ENCODE results near the gene TGFBI.

TGFBI gene

GRCh38 chr5:136055612-136056309 lies 27.0 kb downstream of the TGFBI start:
- Mint-ChIP-seq H3K9me3 (no peaks in the 10 kb centered on the region), H3K4me3 (no peak overlapping the region), H3K36me3 (no peaks in the 10 kb centered on the region), H3K4me1 (no peaks in the 10 kb centered on the region), H3K27ac (no peak overlapping the region), H3K27me3 (peaks cover 3% of the 10 kb centered on the region)
- no peak for DNase-seq
- CTCF ChIA-PET = no interaction called here

GRCh38 chr5:136056336-136056735 lies 27.5 kb downstream of the TGFBI start:
- H3K4me3 Mint-ChIP-seq = no peak overlapping the region
- no peaks in the 10 kb centered on the region for H3K9me3 Mint-ChIP-seq
- H3K36me3 Mint-ChIP-seq = no peaks in the 10 kb centered on the region
- no peak overlapping the region for H3K27ac Mint-ChIP-seq
- CTCF ChIA-PET = no interaction called here
- H3K27me3 Mint-ChIP-seq = peaks cover 3% of the 10 kb centered on the region
- no peak for DNase-seq
- no peaks in the 10 kb centered on the region for H3K4me1 Mint-ChIP-seq

- H3K4me3 Mint-ChIP-seq = no peak overlapping the region
- CTCF ChIA-PET = no interaction called here
- H3K27me3 Mint-ChIP-seq = peaks cover 3% of the 10 kb centered on the region
- no peaks in the 10 kb centered on the region for H3K9me3 Mint-ChIP-seq
- no peak overlapping the region for H3K27ac Mint-ChIP-seq
- DNase-seq = no peak
- no peaks in the 10 kb centered on the region for H3K4me1 Mint-ChIP-seq
- H3K36me3 Mint-ChIP-seq = no peaks in the 10 kb centered on the region
Observed at GRCh38 chr5:136056771-136057335, 28.1 kb downstream of the TGFBI start.

- CTCF ChIA-PET = no interaction called here
- Mint-ChIP-seq H3K27me3 (peaks cover 3% of the 10 kb centered on the region), H3K4me3 (no peak overlapping the region), H3K4me1 (no peaks in the 10 kb centered on the region), H3K9me3 (no peaks in the 10 kb centered on the region), H3K27ac (no peak overlapping the region), H3K36me3 (no peaks in the 10 kb centered on the region)
- DNase-seq = no peak
Observed at GRCh38 chr5:136057401-136058038, 28.7 kb downstream of the TGFBI start.

- DNase-seq = no peak
- H3K4me1 Mint-ChIP-seq = no peaks in the 10 kb centered on the region
- H3K9me3 Mint-ChIP-seq = no peaks in the 10 kb centered on the region
- no peak overlapping the region for H3K4me3 Mint-ChIP-seq
- CTCF ChIA-PET = no interaction called here
- no peaks in the 10 kb centered on the region for H3K36me3 Mint-ChIP-seq
- H3K27ac Mint-ChIP-seq = no peak overlapping the region
- H3K27me3 Mint-ChIP-seq = peaks cover 3% of the 10 kb centered on the region
Observed at GRCh38 chr5:136058039-136058971, 29.5 kb downstream of the TGFBI start.

GRCh38 chr5:136058972-136059354 lies 30.2 kb downstream of the TGFBI start:
- peaks cover 3% of the 10 kb centered on the region for H3K27me3 Mint-ChIP-seq
- no peaks in the 10 kb centered on the region for H3K36me3 Mint-ChIP-seq
- H3K4me1 Mint-ChIP-seq = no peaks in the 10 kb centered on the region
- CTCF ChIA-PET = no interaction called here
- no peaks in the 10 kb centered on the region for H3K9me3 Mint-ChIP-seq
- H3K27ac Mint-ChIP-seq = no peak overlapping the region
- no peak overlapping the region for H3K4me3 Mint-ChIP-seq
- no peak for DNase-seq

- no peaks in the 10 kb centered on the region for H3K36me3 Mint-ChIP-seq
- no peak overlapping the region for H3K27ac Mint-ChIP-seq
- H3K4me1 Mint-ChIP-seq = no peaks in the 10 kb centered on the region
- CTCF ChIA-PET = no interaction called here
- no peak for DNase-seq
- no peak overlapping the region for H3K4me3 Mint-ChIP-seq
- no peaks in the 10 kb centered on the region for H3K9me3 Mint-ChIP-seq
- H3K27me3 Mint-ChIP-seq = peaks cover 4% of the 10 kb centered on the region
Observed at GRCh38 chr5:136060963-136061362, 32.2 kb downstream of the TGFBI start.

GRCh38 chr5:136061630-136062365 lies 33.0 kb downstream of the TGFBI start:
- no peak overlapping the region for H3K27ac Mint-ChIP-seq
- no peaks in the 10 kb centered on the region for H3K9me3 Mint-ChIP-seq
- DNase-seq = no peak
- H3K27me3 Mint-ChIP-seq = peaks cover 4% of the 10 kb centered on the region
- no peaks in the 10 kb centered on the region for H3K4me1 Mint-ChIP-seq
- CTCF ChIA-PET = interaction anchor here (1.2 kb wide), 1 partner anchor 84 kb away, joined by 6 read pairs; no protein-coding TSS in a partner anchor
- H3K4me3 Mint-ChIP-seq = no peak overlapping the region
- H3K36me3 Mint-ChIP-seq = no peaks in the 10 kb centered on the region

- H3K27ac Mint-ChIP-seq = no peak overlapping the region
Observed at GRCh38 chr5:136062366-136063274, 33.8 kb downstream of the TGFBI start.

GRCh38 chr5:136063778-136064465 lies 35.1 kb downstream of the TGFBI start:
- Mint-ChIP-seq H3K4me3 (no peak overlapping the region), H3K27me3 (peaks cover 4% of the 10 kb centered on the region), H3K27ac (no peak overlapping the region), H3K4me1 (no peaks in the 10 kb centered on the region), H3K36me3 (no peaks in the 10 kb centered on the region), H3K9me3 (no peaks in the 10 kb centered on the region)
- CTCF ChIA-PET = interaction anchor here (1.3 kb wide), 1 partner anchor 118 kb away, joined by 4 read pairs; no protein-coding TSS in a partner anchor
- no peak for DNase-seq

More at GRCh38 chr5:136062366-136063274, 33.8 kb downstream of the TGFBI start:
- H3K4me3 Mint-ChIP-seq = no peak overlapping the region
- no peaks in the 10 kb centered on the region for H3K9me3 Mint-ChIP-seq
- no peak for DNase-seq
- H3K36me3 Mint-ChIP-seq = no peaks in the 10 kb centered on the region
- CTCF ChIA-PET = interaction anchor here (1.2 to 1.3 kb wide), 2 partner anchors 85 to 117 kb away, joined by 4 to 6 read pairs; no protein-coding TSS in a partner anchor
- peaks cover 4% of the 10 kb centered on the region for H3K27me3 Mint-ChIP-seq
- H3K4me1 Mint-ChIP-seq = no peaks in the 10 kb centered on the region

- no peak overlapping the region for H3K27ac Mint-ChIP-seq
- H3K36me3 Mint-ChIP-seq = no peaks in the 10 kb centered on the region
- H3K4me1 Mint-ChIP-seq = no peaks in the 10 kb centered on the region
- CTCF ChIA-PET = no interaction called here
- H3K4me3 Mint-ChIP-seq = no peak overlapping the region
- H3K9me3 Mint-ChIP-seq = no peaks in the 10 kb centered on the region
- DNase-seq = no peak
- peaks cover 4% of the 10 kb centered on the region for H3K27me3 Mint-ChIP-seq
Observed at GRCh38 chr5:136064510-136064909, 35.7 kb downstream of the TGFBI start.

GRCh38 chr5:136065588-136065987 lies 36.8 kb downstream of the TGFBI start:
- no peaks in the 10 kb centered on the region for H3K9me3 Mint-ChIP-seq
- DNase-seq = no peak
- no peak overlapping the region for H3K4me3 Mint-ChIP-seq
- peaks cover 4% of the 10 kb centered on the region for H3K27me3 Mint-ChIP-seq
- H3K4me1 Mint-ChIP-seq = no peaks in the 10 kb centered on the region
- no peak overlapping the region for H3K27ac Mint-ChIP-seq
- H3K36me3 Mint-ChIP-seq = no peaks in the 10 kb centered on the region
- CTCF ChIA-PET = no interaction called here

Data from activated naive CD4-positive, alpha-beta T cell treated with anti-CD3 and anti-CD28 coated beads, Interleukin-2, amount 10 ng/mL, durations not matched to agents 7 days and 5 days (primary cell).